Measurements from ENCODE around the gene TMEM236.

TMEM236 gene

DNA sequence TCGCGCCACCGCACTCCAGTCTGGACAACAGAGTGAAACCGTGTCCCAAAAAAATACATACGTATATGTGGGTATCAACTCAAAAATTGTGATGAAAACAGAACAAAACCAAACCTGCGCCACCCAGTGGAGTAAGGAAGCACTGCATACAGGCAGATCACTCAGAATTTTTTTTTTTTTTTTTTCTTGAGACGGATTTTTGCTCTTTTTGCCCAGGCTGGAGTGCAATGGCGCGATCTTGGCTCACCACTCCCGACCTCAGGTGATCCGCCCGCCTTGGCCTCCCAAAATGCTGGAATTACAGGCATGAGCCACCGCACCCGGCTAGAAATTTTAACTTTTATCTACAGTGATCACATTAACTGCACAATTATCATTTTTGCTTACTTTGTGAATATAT, 9.1 kb upstream of the TMEM236 start:
- peak; percentile 53 to 70 for DNase-seq

DNA sequence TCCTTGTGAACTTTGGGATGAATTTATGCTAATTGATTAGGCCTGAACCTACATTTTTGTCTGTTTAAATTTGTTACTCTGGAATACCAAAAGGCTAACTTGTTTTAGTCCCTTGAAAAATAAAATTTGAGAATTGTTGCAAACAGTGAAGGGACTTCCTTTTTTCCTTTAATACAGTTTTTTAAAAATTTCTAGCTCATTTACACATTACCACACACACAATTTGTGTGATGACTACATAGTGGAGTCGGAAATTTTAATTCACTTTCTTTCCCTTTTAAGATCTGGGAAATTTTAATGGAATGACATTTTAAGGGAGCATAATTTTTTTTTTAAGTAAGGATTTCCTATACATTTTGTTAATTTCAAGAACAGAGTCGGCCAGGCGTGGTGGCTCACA, 8.6 kb upstream of the TMEM236 start:
- DNase-seq: no peak

DNA sequence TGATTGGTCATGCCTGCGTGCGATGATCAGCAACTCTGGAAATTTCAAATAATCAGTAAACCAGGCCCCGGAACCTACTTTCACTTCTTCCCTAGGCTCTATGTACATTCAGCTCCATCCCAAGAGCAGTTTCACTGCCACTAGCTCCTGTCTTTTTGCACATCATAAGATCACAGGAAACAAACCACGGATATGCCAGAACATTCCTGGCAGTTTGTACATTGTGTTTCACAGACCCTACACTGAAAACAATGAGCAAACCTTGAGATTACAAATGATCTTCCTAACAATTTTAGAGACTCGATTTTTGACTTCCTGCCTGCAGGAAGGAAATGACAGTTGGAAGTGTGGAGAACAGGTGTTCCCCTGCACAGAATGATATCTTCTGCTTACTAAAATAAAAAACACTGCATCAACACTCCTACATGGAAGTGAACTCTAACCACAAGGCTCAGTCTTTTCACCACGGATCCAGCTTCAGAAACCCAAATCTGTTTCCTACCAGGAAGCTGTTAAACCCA, 7.6 kb upstream of the TMEM236 start:
- DNase-seq: no peak

- DNase-seq: no peak
Observed at GRCh38 chr10:17747883-17748550, 4.0 kb upstream of the TMEM236 start.

DNA sequence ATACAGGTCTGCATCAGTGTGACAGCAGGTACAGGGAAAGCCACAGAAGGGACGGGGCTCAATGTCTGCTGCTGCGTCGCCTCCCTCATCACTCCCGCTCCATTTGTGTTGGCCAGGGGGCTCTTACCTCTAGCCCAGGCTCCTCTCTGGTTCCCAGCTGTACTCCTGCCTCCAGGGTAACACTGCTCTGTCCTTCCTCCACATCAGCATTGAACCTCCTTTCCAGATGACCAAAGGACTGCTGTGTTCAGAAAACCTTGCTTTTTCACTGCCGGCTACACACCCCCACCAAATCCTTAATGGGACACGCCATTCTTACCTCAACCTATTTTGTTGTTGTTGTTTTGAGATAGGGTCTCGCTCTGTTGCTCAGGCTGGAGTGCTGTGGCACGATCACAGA, 2.1 kb upstream of the TMEM236 start:
- DNase-seq: no peak

DNA sequence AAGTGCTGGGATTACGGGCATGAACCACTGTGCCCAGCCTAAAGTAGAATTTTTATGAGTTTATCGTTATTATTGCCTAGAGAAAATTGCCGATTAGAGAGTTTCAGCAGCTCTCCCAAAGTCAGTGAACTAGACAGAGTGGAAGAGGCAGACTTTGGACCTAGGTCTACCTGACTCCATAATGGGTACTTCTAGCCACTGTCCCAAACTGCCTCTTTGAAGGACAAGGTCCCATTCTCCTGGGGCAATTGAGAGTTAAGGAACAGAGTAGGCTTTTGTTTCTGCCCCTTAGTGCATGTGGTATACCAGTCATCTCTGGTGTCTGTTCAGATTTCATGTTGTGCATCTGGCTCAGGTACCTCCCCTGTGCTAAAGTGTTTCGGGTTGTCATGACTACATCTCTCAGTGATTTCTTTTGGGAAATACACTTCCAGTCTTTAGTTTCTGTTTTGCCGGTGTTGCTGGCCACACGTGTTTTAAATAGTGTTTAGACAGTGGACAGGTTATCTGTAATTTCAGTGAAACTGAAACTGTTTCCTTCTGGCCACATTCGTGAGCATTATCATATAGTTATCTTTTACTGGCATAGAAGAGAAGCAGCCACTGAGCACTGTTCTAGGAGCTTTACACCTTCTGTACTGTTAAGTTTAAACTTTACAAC, 4.7 kb downstream of the TMEM236 start:
- peak in 1 of 2 donors; percentile 4 for DNase-seq

DNA sequence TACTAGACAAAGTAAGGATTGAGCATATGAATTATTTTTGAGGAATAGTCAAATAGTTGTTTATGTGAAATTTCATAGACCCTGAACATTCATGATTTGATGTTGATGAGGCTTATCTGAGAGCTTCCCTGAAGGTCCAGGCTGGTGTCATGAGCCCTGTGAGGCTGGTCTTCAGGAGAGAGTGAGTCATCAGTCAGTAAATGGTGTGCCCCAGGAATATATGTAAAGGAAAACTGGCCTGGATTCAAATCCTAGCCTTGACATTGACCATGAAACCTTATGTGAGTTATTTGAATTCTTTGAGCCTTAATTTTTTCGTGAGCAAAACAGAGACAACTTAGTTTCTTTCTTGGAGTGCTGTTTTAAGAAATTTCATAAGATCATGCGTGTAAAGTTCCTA, 6.2 kb downstream of the TMEM236 start:
- no peak for DNase-seq

DNA sequence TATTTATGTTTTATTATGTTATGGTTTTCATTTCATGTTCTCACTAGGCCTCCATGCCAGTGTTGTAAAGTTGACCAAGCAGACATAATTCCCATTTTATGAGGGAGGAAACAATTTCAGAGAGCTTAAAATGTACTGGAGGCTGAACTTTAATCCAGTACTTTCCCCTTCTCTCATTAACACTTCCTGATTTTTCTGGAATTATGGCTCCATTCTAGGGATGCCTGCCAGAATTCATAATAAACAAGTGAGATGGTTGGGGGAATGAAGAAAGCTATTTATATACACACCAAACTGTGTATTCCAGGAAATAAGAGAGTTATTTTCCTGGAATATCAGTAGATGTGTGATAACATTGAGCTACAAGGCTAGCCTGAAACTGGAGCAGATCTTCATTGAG, 6.9 kb downstream of the TMEM236 start:
- no peak for DNase-seq

DNA sequence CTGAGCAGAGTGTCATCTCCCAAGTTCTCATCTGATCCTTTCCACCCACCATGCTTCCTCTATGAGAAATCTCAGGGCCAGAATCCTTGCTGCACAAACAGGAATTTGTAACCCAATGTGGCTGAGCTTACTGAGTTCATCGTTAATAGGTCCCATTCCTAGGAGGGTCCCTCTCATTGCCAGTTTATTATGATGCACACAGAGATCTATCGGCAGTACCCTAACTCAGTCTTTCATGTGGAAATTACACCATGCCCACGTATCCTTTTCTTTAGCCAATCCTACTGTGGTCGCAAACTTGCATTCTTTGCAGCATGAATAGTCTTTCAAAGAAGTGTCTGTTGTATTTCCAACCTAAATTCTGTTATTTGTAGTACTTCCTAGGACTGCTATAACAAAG, 12.1 kb downstream of the TMEM236 start:
- no peak for DNase-seq

- no peak for DNase-seq
Observed at GRCh38 chr10:17765602-17766001, 13.6 kb downstream of the TMEM236 start.

GRCh38 chr10:17766731-17767130, 14.7 kb downstream of the TMEM236 start:
- DNase-seq: no peak

DNA sequence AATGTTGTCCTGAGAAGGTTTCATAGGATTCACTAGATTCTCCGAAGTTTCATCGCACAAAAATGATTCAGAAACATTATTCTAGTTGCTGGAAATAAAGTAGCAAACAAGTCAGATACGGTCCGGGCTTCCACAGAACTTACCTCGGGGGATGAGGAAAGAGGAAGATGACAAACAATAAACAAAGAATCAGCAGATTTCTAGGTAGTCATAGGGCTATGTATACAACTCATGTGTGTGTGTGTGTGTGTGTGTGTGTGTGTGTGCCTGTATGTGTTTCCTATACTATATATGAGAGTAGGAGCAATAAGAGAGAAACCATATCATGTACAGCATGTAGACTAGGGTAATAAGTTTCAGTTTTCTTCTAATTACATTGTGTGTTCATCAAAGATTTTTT, 16.5 kb downstream of the TMEM236 start:
- DNase-seq: no peak

DNA sequence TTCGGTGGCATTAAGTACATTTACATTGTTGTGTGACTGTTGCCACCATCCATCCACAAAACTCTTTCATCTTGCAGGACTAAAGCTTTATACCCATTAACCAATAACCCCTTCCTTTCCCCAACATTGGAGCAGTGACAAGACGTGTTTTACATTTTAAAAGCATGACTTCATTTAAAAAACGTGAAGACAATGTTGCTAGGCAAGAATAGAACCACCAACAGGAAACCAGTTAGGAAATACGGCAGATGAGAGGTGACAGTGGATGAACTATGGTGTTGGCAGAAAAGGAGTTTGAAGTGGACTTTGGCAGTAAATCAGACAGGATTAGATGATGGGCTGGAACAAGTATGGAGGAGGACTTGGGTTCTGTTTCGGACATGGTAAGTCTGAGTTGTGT, 17.0 kb downstream of the TMEM236 start:
- no peak for DNase-seq

GRCh38 chr10:17771017-17771416, 19.0 kb downstream of the TMEM236 start:
- no peak for DNase-seq

DNA sequence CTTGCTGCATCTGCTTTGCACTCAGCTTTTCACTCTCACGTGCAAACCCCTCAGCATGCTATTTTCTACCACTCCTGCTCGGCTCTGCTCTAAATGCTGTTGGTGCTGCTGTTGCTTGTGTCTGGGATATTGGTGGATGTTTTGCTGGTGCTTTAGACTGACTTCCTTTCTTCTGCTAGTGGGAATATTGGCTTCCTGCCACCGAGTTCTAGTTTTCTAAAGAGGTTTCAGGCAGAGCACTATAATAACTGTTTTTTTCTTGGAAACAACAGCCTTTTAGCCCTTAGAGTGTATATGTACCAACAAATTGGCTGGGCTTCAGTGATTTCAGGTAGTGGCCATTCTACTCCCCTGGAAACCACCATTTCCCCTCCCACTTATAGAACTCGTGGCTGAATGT, 27.8 kb downstream of the TMEM236 start:
- no peak for DNase-seq

DNA sequence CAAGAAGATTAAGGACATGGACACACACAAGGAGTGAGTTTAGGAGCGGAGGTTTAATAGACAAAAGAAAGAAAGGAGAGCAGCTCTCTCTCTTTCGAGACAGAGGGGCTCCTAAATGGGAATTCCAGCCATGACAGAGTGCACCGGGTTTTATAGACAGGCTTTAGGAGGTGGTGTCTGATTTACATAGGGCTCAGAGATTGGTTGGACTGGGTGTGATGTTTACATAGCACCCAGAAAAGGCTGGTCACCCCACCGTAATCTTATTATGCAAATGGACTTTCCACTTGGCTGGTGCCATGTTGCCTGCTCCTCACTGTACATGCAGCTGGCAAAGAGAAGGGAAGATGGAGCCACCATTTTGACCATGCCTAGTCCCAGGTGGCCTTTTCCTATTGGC, 28.7 kb downstream of the TMEM236 start:
- DNase-seq: no peak

GRCh38 chr10:17781856-17782255, 29.9 kb downstream of the TMEM236 start:
- no peak for DNase-seq

DNA sequence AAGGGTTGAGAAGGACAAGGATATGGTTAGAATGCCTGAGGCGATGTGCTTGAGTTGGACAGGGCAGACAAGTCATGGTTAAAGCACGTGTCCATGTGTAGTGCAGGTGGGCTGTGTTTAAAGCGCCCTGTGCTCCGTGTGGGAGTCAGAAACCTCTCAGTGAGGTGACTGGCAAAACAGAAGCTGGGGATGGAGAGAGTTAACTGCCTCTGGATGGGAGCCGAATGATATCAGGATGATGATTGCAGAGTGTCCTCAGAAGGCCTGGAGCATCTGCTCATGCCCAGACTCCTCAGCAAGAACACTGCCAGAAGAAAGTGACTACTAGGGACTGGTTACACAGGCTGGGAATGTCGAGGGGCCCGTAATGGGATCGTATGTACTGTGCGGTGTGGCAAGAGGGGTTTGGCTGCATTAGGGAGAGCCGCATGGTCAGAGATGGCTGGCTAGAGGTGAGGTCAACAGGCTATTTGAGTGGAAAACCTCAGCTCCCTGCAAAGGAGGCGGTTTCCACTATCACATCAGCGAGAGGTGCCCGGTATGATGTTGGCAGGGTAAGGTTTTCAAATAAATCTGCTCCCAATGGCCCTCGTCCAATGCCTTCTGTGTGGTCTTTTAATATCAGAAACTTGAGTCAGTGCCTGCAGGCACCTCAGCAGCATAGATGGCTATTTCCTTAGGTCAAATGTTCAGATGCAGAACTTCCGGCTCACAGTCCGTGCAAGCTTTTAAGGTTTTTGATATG, 31.1 kb downstream of the TMEM236 start:
- no peak for DNase-seq

- no peak for DNase-seq
Observed at GRCh38 chr10:17783751-17784150, 31.8 kb downstream of the TMEM236 start.

DNA sequence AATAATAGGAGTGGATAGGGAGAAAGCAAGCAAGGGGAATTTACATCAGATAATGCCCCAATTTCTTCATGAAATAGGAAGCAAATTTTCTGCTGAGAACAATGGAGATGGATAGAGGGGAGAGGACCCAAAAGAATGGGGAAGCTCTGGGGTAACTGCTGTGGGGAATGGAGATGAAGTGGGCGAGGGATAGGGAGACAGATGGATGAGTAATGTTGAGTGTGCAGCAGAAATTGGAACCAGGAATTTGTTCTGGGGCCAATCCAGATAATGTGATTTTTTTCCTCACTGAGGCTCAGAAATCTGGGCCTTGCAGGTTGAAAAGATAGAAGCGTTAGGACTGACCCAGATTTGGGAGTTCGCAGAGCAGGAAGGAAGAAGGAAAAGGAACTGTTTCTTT, 32.7 kb downstream of the TMEM236 start:
- DNase-seq: no peak

DNA sequence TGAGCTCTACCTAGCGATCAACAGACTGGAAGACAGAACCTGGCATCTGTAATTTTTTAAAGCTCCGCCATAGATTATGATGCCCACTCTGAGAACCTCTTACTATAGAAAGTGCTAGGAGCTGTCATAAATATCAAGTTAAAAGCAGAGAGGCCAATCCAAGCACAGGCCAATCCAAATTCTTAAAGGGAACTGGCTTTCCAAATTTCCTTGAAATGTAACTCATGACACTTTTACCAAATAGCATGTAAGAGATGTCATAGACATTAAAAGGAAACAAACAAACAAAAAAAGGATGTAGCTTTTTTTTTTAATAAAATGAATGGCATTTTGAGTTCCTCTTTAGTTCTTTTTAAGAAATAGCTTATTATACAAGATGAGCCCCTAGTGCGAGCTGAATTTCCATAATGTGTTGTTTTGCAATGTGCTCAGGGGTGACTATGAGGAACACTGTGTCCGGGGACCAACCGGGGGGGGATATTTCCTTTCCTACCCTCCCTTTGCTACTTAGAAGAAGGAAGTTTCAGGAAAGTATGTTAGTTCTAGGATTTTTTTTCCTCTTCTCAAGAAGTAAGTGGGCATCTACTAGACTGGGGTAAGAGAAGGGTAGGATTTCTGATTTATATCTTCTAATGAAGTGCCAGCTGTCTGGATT, 33.4 kb downstream of the TMEM236 start:
- peak in 1 of 2 donors; percentile 16 for DNase-seq

DNA sequence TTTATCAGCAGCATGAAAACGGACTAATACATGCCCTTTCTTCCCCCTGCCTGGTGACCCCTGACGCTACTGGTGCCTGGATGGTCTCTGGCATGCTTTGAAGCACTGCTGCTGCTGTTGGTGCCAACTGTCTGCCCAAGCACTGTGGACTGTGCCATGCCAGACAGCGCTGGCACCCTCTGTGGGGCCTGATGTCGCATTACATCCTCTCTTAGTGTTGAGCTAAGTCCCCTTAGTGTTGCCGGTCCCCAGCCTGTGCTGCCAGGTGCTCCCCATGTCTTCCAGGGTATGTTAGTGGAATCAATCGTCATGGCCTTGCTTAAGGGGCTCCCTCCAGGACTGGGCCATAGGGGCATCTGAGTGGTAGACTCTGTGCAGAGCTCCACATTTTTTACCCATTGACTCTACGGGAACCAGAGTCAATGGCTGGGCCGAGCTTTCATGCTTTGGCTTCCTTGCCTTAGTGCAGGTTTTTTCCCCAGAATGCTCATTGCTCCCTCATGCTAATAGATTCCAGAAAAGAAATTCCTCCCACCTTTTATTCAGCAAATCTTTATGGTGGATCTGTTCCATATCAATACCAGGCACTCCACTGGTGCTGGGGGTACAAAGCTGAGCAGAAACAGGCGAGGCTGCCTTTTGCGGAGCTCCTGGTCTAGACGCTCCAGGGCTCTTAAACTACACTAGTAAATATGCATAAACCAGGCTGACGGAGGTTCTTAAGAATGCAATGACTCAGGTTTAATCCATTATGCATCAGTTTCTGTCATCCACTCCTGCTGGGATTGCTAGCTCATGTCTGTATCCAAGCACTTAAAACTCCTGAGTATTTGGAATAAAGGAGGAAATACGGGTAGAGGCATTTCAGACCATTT, 35.3 kb downstream of the TMEM236 start:
- DNase-seq: no peak

All from CD4-positive, alpha-beta T cell treated with Interleukin-1 beta for 1 hour (primary cell).